ENCODE results near the gene PPAT. TPM values are rescaled to one million over a fixed set of nuclear protein-coding genes. Genes with fewer than 3 reads are reported as not detected.
A peak's percentile ranks its signal among the peaks of the same experiment; 100 is the strongest.
"Not testable (repeated sequence)": the region's sequence is repeated elsewhere in the genome, so short reads cannot be mapped to it uniquely, and the experiment has no call there.

PPAT gene
- total and polyA plus RNA-seq, 2 experiments from 2014 or later: 14.7 to 21.6 TPM

DNA sequence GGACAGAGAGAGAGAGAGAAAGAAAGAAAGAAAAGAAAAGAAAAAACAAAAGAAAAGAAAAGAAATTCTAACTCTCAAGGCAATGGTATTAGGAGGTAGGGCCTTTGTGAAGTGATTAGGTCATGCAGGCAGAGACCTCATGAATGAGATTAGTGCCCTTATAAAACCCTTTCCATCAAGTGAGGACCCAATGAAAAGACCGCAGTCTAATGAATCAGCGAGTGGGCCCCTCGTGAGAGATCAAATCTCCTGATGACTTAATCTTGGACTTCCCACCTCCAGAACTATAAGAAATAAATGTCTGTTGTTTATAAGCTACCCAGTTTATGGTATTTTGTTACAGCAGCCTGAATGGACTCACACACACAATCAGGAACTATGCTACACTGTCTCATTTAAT lies 65.0 kb downstream of the PPAT start:
- TF ChIP-seq, protein P1, sequence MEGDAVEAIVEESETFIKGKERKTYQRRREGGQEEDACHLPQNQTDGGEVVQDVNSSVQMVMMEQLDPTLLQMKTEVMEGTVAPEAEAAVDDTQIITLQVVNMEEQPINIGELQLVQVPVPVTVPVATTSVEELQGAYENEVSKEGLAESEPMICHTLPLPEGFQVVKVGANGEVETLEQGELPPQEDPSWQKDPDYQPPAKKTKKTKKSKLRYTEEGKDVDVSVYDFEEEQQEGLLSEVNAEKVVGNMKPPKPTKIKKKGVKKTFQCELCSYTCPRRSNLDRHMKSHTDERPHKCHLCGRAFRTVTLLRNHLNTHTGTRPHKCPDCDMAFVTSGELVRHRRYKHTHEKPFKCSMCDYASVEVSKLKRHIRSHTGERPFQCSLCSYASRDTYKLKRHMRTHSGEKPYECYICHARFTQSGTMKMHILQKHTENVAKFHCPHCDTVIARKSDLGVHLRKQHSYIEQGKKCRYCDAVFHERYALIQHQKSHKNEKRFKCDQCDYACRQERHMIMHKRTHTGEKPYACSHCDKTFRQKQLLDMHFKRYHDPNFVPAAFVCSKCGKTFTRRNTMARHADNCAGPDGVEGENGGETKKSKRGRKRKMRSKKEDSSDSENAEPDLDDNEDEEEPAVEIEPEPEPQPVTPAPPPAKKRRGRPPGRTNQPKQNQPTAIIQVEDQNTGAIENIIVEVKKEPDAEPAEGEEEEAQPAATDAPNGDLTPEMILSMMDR (IDR thresholded peaks at IDR 0.05; ENCODE audit: low read depth, low read length): no peak
- Histone ChIP-seq H3K36me3 (peaks cover 2% of the 10 kb centered on the region), H3K4me3 (no peak overlapping the region), H3K9me3 (ENCODE audit: low read depth) (no peaks in the 10 kb centered on the region), H3K27ac (no peak overlapping the region), H3K4me1 (ENCODE audit: low read depth) (no peaks in the 10 kb centered on the region), H3K27me3 (no peaks in the 10 kb centered on the region)
- no peak for DNase-seq (ENCODE audit: low read depth in 1 of 2, low spot score in 1 of 2)

DNA sequence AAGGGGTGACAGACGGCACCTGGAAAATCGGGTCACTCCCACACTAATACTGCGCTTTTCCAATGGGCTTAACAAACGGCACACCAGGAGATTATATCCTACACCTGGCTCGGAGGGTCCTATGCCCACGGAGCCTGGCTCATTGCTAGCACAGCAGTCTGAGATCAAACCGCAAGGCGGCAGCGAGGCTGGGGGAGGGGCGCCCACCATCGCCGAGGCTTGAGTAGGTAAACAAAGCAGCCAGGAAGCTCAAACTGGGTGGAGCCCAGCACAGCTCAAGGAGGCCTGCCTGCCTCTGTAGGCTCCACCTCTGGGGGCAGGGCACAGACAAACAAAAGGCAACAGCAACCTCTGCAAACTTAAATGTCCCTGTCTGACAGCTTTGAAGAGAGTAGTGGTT lies 72.4 kb downstream of the PPAT start:
- not testable (repeated sequence) for H3K4me1 ChIP-seq (ENCODE audit: low read depth); H3K4me3 ChIP-seq; H3K9me3 ChIP-seq (ENCODE audit: low read depth); H3K36me3 ChIP-seq; H3K27ac ChIP-seq; DNase-seq (ENCODE audit: low read depth in 1 of 2, low spot score in 1 of 2); H3K27me3 ChIP-seq

GRCh38 chr4:56360071-56360470 lies 75.3 kb downstream of the PPAT start:
- DNase-seq (ENCODE audit: low read depth in 1 of 2, low spot score in 1 of 2): peak in 1 of 2 donors; percentile 24
- Histone ChIP-seq H3K27ac (no peak overlapping the region), H3K4me1 (ENCODE audit: low read depth) (no peaks in the 10 kb centered on the region), H3K27me3 (no peaks in the 10 kb centered on the region), H3K36me3 (peaks cover 3% of the 10 kb centered on the region), H3K9me3 (ENCODE audit: low read depth) (no peaks in the 10 kb centered on the region), H3K4me3 (no peak overlapping the region)
- TF ChIP-seq, protein P1 (IDR thresholded peaks at IDR 0.05; ENCODE audit: low read depth, low read length): no peak

DNA sequence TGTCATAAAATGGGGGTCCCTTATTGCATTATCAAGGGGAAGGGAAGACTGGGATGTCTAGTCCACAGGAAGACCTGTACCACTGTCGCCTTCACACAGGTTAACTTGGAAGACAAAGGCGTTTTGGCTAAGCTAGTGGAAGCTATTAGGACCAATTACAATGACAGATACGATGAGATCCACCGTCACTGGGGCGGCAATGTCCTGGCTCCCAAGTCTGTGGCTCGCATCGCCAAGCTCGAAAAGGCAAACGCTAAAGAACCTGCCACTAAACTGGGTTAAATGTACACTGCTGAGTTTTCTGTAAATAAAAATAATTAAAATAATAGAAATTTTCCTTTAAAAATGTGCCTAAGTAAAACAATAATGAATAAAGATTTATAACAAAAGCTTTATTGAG lies 78.8 kb downstream of the PPAT start:
- no peak overlapping the region for H3K4me3 ChIP-seq
- no peaks in the 10 kb centered on the region for H3K4me1 ChIP-seq (ENCODE audit: low read depth)
- TF ChIP-seq, protein P1 (IDR thresholded peaks at IDR 0.05; ENCODE audit: low read depth, low read length): no peak
- DNase-seq (ENCODE audit: low read depth in 1 of 2, low spot score in 1 of 2): no peak
- no peaks in the 10 kb centered on the region for H3K9me3 ChIP-seq (ENCODE audit: low read depth)
- H3K36me3 ChIP-seq: peaks cover 3% of the 10 kb centered on the region
- no peaks in the 10 kb centered on the region for H3K27me3 ChIP-seq
- H3K27ac ChIP-seq: no peak overlapping the region

- DNase-seq (ENCODE audit: low read depth in 1 of 2, low spot score in 1 of 2): no peak
- no peaks in the 10 kb centered on the region for H3K27me3 ChIP-seq
Measured at GRCh38 chr4:56348576-56348975, 86.8 kb downstream of the PPAT start.

DNA sequence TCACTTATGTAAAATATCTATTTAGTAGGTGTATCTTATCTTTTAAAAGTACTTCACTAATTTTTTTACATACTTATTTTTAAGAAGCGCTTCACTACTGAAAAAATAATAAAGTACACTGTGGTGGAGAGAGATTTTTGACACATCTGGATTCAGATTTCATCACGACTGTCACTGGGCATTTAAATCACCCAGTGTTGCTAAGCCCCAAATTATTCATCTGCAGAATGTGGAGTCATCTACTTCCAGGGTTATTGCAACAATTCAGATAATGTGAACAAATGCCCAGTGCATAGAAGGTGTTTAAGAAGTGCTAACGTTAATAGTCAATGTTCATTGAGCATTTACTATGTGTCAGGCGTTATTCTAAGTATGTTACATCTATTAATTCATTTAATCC lies 90.0 kb downstream of the PPAT start:
- no peak overlapping the region for H3K27ac ChIP-seq
- no peak overlapping the region for H3K4me3 ChIP-seq
- DNase-seq (ENCODE audit: low read depth in 1 of 2, low spot score in 1 of 2): no peak
- H3K27me3 ChIP-seq: no peaks in the 10 kb centered on the region
- TF ChIP-seq, protein P1 (IDR thresholded peaks at IDR 0.05; ENCODE audit: low read depth, low read length): no peak
- H3K4me1 ChIP-seq (ENCODE audit: low read depth): no peaks in the 10 kb centered on the region
- H3K9me3 ChIP-seq (ENCODE audit: low read depth): no peaks in the 10 kb centered on the region
- peaks cover 3% of the 10 kb centered on the region for H3K36me3 ChIP-seq

More at GRCh38 chr4:56348576-56348975, 86.8 kb downstream of the PPAT start:
- H3K27ac ChIP-seq: no peak overlapping the region
- H3K4me1 ChIP-seq (ENCODE audit: low read depth): no peaks in the 10 kb centered on the region
- H3K4me3 ChIP-seq: no peak overlapping the region
- no peaks in the 10 kb centered on the region for H3K9me3 ChIP-seq (ENCODE audit: low read depth)
- TF ChIP-seq, protein P1 (IDR thresholded peaks at IDR 0.05; ENCODE audit: low read depth, low read length): no peak
- H3K36me3 ChIP-seq: peaks cover 5% of the 10 kb centered on the region

Other genes with a start within 250 kb of the PPAT start
- gene AASDH, start 48.1 kb downstream of the PPAT start, total RNA-seq: 5.2 and 8.4 TPM in 2 replicates
- gene AASDH, start 48.1 kb downstream of the PPAT start, polyA plus RNA-seq: 13.2 and 15.7 TPM in 2 replicates
- 65.3 and 67.1 TPM in 2 replicates for gene PAICS, start 645 bp upstream of the PPAT start, total RNA-seq
- 115 and 133 TPM in 2 replicates for gene PAICS, start 645 bp upstream of the PPAT start, polyA plus RNA-seq
- gene SRP72, start 32.0 kb upstream of the PPAT start, total RNA-seq: 35.3 and 46.9 TPM in 2 replicates
- 87.1 and 104 TPM in 2 replicates for gene SRP72, start 32.0 kb upstream of the PPAT start, polyA plus RNA-seq
- gene ARL9, start 70.2 kb upstream of the PPAT start, total RNA-seq: 0.04 and 0.06 TPM in 2 replicates
- gene ARL9, start 70.2 kb upstream of the PPAT start, polyA plus RNA-seq: 0.06 and 0.98 TPM in 2 replicates
- 0.12 and 1.2 TPM in 2 replicates for gene HOPX, start 245.7 kb upstream of the PPAT start, total RNA-seq
- 1.4 and 2.6 TPM in 2 replicates for gene HOPX, start 245.7 kb upstream of the PPAT start, polyA plus RNA-seq